Endothelial cell of umbilical vein (primary cell): ENCODE measurements around the gene ARID3B.

Source experiments
- POLR2AphosphoS5 ChIP-seq: IDR thresholded peaks from 2 replicates; pipeline ENCODE4 v1.6.1; 2012; ENCODE audit warnings: low read depth, mild to moderate bottlenecking, control low read depth, low read length, moderate library complexity; ENCODE audit not compliant: insufficient read depth
- TF ChIP-seq, protein P1 (sequence below), 2 donors: IDR thresholded peaks; 1 replicate in 1 of 2; 2 replicates in 1 of 2; pipeline ENCODE4 v1.5.1; 2011; ENCODE audit warnings: low read length in 2 of 2, mild to moderate bottlenecking in 2 of 2, moderate library complexity in 2 of 2, control low read depth in 1 of 2, inconsistent platforms in 1 of 2, low read depth in 1 of 2; ENCODE audit not compliant: insufficient read depth in 1 of 2; ENCODE audit errors: extremely low read depth in 1 of 2

DNA sequence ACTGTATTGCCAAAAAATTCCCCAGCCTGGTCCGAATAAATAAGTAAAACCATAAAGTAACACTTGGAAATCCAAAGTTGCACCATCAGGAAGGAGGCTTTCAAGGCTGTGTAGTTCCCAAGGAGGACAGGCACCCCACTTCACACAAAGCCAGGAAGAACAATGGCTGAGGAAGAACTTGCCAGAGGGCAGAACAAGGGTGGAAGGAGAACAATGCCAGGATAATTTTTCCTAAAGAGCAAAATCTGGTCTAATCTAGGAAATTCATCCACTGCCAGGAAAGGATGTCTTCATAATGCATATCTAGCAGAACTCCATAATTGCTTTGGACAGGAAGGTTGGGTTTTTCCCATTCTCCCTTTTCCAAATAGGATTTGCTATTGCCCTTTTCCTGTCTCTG lies 15.7 kb upstream of the ARID3B start:
- TF ChIP-seq, protein P1, sequence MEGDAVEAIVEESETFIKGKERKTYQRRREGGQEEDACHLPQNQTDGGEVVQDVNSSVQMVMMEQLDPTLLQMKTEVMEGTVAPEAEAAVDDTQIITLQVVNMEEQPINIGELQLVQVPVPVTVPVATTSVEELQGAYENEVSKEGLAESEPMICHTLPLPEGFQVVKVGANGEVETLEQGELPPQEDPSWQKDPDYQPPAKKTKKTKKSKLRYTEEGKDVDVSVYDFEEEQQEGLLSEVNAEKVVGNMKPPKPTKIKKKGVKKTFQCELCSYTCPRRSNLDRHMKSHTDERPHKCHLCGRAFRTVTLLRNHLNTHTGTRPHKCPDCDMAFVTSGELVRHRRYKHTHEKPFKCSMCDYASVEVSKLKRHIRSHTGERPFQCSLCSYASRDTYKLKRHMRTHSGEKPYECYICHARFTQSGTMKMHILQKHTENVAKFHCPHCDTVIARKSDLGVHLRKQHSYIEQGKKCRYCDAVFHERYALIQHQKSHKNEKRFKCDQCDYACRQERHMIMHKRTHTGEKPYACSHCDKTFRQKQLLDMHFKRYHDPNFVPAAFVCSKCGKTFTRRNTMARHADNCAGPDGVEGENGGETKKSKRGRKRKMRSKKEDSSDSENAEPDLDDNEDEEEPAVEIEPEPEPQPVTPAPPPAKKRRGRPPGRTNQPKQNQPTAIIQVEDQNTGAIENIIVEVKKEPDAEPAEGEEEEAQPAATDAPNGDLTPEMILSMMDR (IDR thresholded peaks at IDR 0.05; ENCODE audit: extremely low read depth in 1 of 2, insufficient read depth in 1 of 2, low read depth in 1 of 2, low read length in 2 of 2), result no peak
- no peak for TF ChIP-seq POLR2AphosphoS5
